Measurements from ENCODE around the gene SPO11. TPM values are rescaled to one million over a fixed set of nuclear protein-coding genes. Genes with fewer than 3 reads are reported as not detected.
"Not testable (repeated sequence)": the region's sequence is repeated elsewhere in the genome, so short reads cannot be mapped to it uniquely, and the experiment has no call there.

Gene SPO11
- total and polyA plus RNA-seq, 2 of the 13 experiments (the other 11 are each of a cell fraction or from before 2014, with no cell fraction given), result not detected

DNA sequence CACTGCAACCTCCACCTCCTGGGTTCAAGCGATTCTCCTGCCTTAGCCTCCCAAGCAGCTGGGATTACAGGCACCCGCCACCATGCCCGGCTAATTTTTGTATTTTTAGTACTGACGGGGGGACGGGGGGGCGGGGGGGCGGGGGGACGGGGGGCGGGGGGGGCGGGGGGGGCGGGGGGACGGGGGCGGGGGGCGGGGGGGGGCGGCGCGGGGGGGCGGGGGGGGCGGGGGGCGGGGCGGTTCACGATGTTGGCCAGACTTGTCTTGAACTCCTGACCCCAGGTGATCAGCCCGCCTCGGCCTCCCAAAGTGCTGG, 21.1 kb downstream of the SPO11 start:
- H3K27me3 ChIP-seq (ENCODE audit: control insufficient read depth in 1 of 2, insufficient read depth in 2 of 2, low read length in 2 of 2); ATAC-seq; FAIRE-seq; H4K20me1 ChIP-seq (ENCODE audit: insufficient read depth, low read length); in situ Hi-C loops (cut with HindIII; ENCODE audit: extremely low pct_ligation_motif_present, low pct_unique_long_range_greater_than_20kb); POLR2A ChIA-PET; DNase-seq (ENCODE audit: low spot score); H3K9me3 ChIP-seq (ENCODE audit: low read length); BruUV-seq (replicated peaks): not testable (repeated sequence)
- Histone ChIP-seq H3K4me2 (ENCODE audit: low read depth, low read length) (peak overlapping the region; percentile 96), H3K4me3 (replicated peaks in 1 of 3; ENCODE audit: insufficient read depth in 1 of 3, low read depth in 2 of 3, low read length in 3 of 3) (peak overlapping the region; percentile 92 to 96 (median 93); a peak in 5 of 6 replicates), H3K9ac (ENCODE audit: insufficient read depth, low read depth, low read length) (peak overlapping the region; percentile 87), H2AFZ (ENCODE audit: low read length) (peak overlapping the region; percentile 13), H3K36me3 (replicated peaks in 1 of 2; ENCODE audit: control insufficient read depth in 1 of 2, insufficient read depth in 2 of 2, low read length in 2 of 2) (peaks cover 17 to 26% of the 10 kb centered on the region in 2 experiments), H3K4me1 (ENCODE audit: insufficient read depth, low read length) (peaks cover 18% of the 10 kb centered on the region), H3K79me2 (ENCODE audit: insufficient read depth, low read length) (peaks cover 33% of the 10 kb centered on the region), H3K27ac (ENCODE audit: extremely low read length, insufficient read depth, low read length) (peak overlapping the region; percentile 72)
- 0 out of 2 replicates have a peak, but pooled peaks have one; percentile 73 for TF ChIP-seq CHD4 (IDR thresholded peaks at IDR 0.05; ENCODE audit: borderline replicate concordance, low read length)
- TF ChIP-seq PCBP1 (IDR thresholded peaks at IDR 0.05; ENCODE audit: borderline replicate concordance, low read depth, low read length), result peak; percentile 93
- TF ChIP-seq ZNF878 (CRISPR knock-in tag; IDR thresholded peaks at IDR 0.05), result 0 out of 2 replicates have a peak, but pooled peaks have one; percentile 20
- CTCF ChIA-PET (ENCODE audit: low intra/inter-chr PET ratio, low total read pairs), result interaction anchor here (0.9 kb wide), 1 partner anchor 261 kb away, joined by 3 read pairs; no protein-coding TSS in a partner anchor
- WGBS (ENCODE audit: low lambda C conversion rate), result 60% methylated on average over 7 of the region's 24 CpGs
- intact Hi-C loops (cut with micrococcal nuclease; ENCODE audit: unreplicated experiment), result loop anchor here (1.0 to 2.0 kb wide), 2 partner anchors 40 to 145 kb away; partner anchors contain the start of gene RBM38

- Histone ChIP-seq H3K27me3 (ENCODE audit: control insufficient read depth in 1 of 2, insufficient read depth in 2 of 2, low read length in 2 of 2) (no peaks in the 10 kb centered on the region; a peak in 1 of 5 replicates), H2AFZ (ENCODE audit: low read length) (peak within 1 kb of the TSS; percentile 38), H3K9me3 (ENCODE audit: low read length) (no peaks in the 10 kb centered on the region), H3K79me2 (ENCODE audit: insufficient read depth, low read length) (peaks cover 33% of the 10 kb centered on the region), H3K4me1 (ENCODE audit: insufficient read depth, low read length) (peaks cover 18% of the 10 kb centered on the region), H3K4me3 (replicated peaks in 1 of 3; ENCODE audit: insufficient read depth in 1 of 3, low read depth in 2 of 3, low read length in 3 of 3) (peak within 1 kb of the TSS; percentile 92 to 96 (median 93)), H4K20me1 (ENCODE audit: insufficient read depth, low read length) (peaks cover 10% of the 10 kb centered on the region), H3K4me2 (ENCODE audit: low read depth, low read length) (peak within 1 kb of the TSS; percentile 96), H3K27ac (ENCODE audit: extremely low read length, insufficient read depth, low read length) (peak within 1 kb of the TSS; percentile 72), H3K9ac (ENCODE audit: insufficient read depth, low read depth, low read length) (peak within 1 kb of the TSS; percentile 87), H3K36me3 (replicated peaks in 1 of 2; ENCODE audit: control insufficient read depth in 1 of 2, insufficient read depth in 2 of 2, low read length in 2 of 2) (peaks cover 19 to 26% of the 10 kb centered on the region in 2 experiments)
- FAIRE-seq (peak; percentile 88), DNase-seq (ENCODE audit: low spot score) (peak; percentile 95), ATAC-seq (peak; percentile 92)
- WGBS (ENCODE audit: low lambda C conversion rate), result 1% methylated on average over 58 of the region's 64 CpGs
- intact Hi-C loops (cut with micrococcal nuclease; ENCODE audit: unreplicated experiment) (loop anchor here (1.0 to 2.0 kb wide), 2 partner anchors 40 to 144 kb away; partner anchors contain the start of gene RBM38), in situ Hi-C loops (cut with HindIII; ENCODE audit: extremely low pct_ligation_motif_present, low pct_unique_long_range_greater_than_20kb) (no loop called here)
- TSS peak; percentile 55 for BruUV-seq (replicated peaks)
- ChIA-PET POLR2A (interaction anchor here (0.8 to 1.0 kb wide), 2 partner anchors 11 to 18 kb away, joined by 3 read pairs; no protein-coding TSS in a partner anchor), CTCF (ENCODE audit: low intra/inter-chr PET ratio, low total read pairs) (interaction anchor here (0.9 kb wide), 1 partner anchor 262 kb away, joined by 3 read pairs; no protein-coding TSS in a partner anchor)
- peak; percentile 99 for TF ChIP-seq ZNF687 (CRISPR knock-in tag; IDR thresholded peaks at IDR 0.05)
- no peak for TF ChIP-seq ZNF136 (CRISPR knock-in tag; IDR thresholded peaks at IDR 0.05; ENCODE audit: low read depth)
- TF ChIP-seq AKAP8 (CRISPR knock-in tag; IDR thresholded peaks at IDR 0.05), result no peak
- TF ChIP-seq, protein P1, sequence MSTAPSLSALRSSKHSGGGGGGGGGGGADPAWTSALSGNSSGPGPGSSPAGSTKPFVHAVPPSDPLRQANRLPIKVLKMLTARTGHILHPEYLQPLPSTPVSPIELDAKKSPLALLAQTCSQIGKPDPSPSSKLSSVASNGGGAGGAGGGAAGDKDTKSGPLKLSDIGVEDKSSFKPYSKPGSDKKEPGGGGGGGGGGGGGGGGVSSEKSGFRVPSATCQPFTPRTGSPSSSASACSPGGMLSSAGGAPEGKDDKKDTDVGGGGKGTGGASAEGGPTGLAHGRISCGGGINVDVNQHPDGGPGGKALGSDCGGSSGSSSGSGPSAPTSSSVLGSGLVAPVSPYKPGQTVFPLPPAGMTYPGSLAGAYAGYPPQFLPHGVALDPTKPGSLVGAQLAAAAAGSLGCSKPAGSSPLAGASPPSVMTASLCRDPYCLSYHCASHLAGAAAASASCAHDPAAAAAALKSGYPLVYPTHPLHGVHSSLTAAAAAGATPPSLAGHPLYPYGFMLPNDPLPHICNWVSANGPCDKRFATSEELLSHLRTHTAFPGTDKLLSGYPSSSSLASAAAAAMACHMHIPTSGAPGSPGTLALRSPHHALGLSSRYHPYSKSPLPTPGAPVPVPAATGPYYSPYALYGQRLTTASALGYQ (CRISPR knock-in tag; IDR thresholded peaks at IDR 0.05), result peak; percentile 43
- peak; percentile 77; the same call in 1 of the 2 replicates for TF ChIP-seq ZSCAN22 (CRISPR knock-in tag; IDR thresholded peaks at IDR 0.05)
- TF ChIP-seq EEA1 (CRISPR knock-in tag; IDR thresholded peaks at IDR 0.05; ENCODE audit: borderline replicate concordance), result peak; percentile 71; the same call in 1 of the 2 replicates
- TF ChIP-seq HHEX (CRISPR knock-in tag; IDR thresholded peaks at IDR 0.05), result no peak
Measured at GRCh38 chr20:57351042-57351783, 21.6 kb downstream of the SPO11 start, which contains the start of gene RAE1. TSS of gene RAE1 (plus strand) at chr20:57351255. CDS start at chr20:57354039, 2,784 bp downstream.
